K562 (cell line): Measurements from ENCODE around the gene FAAH. TPM values are rescaled to one million over a fixed set of nuclear protein-coding genes. Genes with fewer than 3 reads are reported as not detected.

ENCODE experiments used
- ATAC-seq: fragments of 200-7000 bp; cut with Tn5 transposase; 3 replicates; pipeline ENCODE4 v1.9.1; 2020; ENCODE audit warnings: moderate library complexity
- BruUV-seq: library from RNA; stranded (reverse); fragments of 400-500 nt; replicated peaks from 2 replicates; lab custom pipeline; 2021; lab: Mats Ljungman, UMichigan
- CTCF ChIA-PET: fragments of 300-600 bp; formaldehyde crosslinking; extraction: SDS; loops from one replicate; lab custom pipeline; 2021; ENCODE audit warnings: low intra/inter-chr PET ratio; lab: Yijun Ruan, JAX
- POLR2A ChIA-PET: fragments of 300-600, 350-650 bp; sonication (Branson Sonifier 250); formaldehyde crosslinking; extraction: SDS; loops from one replicate; lab custom pipeline; 2021; ENCODE audit warnings: antibody characterized with exemption, inconsistent platforms; lab: Yijun Ruan, JAX
- DNase-seq, 4 experiments: peaks; one replicate each; pipeline versions ENCODE4 v3.0.0 to v3.0.0-alpha.2; 2011 to 2018; ENCODE audit warnings: low spot score in 3 of 4, mixed read lengths in 3 of 4; ENCODE audit errors: extremely low read depth in 1 of 4
- FAIRE-seq: peaks from 2 replicates; lab custom pipeline; 2011; peaks lifted over from hg19 to GRCh38; lab: Jason Lieb, UNC
- H2AFZ ChIP-seq: 2 replicates; pipeline ENCODE4 v1.6.0; 2011; ENCODE audit warnings: low read depth, low read length, control low read depth, inconsistent platforms
- H3K27ac ChIP-seq: fragments of 200-600 bp; 3 replicates; pipeline ENCODE4 v1.8.0; 2011; ENCODE audit warnings: low read depth, mild to moderate bottlenecking, control low read depth, inconsistent platforms, low read length, moderate library complexity, mixed read lengths; ENCODE audit errors: extremely low read depth
- H3K27me3 ChIP-seq, 2 experiments: fragments of 300-600 bp in 1 of 2; 2 replicates in 1 of 2; 3 replicates in 1 of 2; pipeline versions ENCODE4 v1.6.0 to v1.8.0; 2011; ENCODE audit warnings: inconsistent platforms in 2 of 2, low read length in 2 of 2, mild to moderate bottlenecking in 1 of 2, mixed read lengths in 1 of 2, moderate library complexity in 1 of 2; ENCODE audit not compliant: control insufficient read depth in 2 of 2, insufficient read depth in 2 of 2
- H3K36me3 ChIP-seq: fragments of 300-600 bp; 3 replicates; pipeline ENCODE4 v1.8.0; 2011; ENCODE audit warnings: mild to moderate bottlenecking, low read length, inconsistent platforms; ENCODE audit not compliant: control insufficient read depth, insufficient read depth
- H3K4me1 ChIP-seq, 2 experiments: fragments of 200-600 bp in 1 of 2; replicated peaks in 1 of 2; 2 replicates in 1 of 2; 3 replicates in 1 of 2; pipeline versions ENCODE4 v1.5.1 to v1.8.0; 2011; ENCODE audit warnings: inconsistent platforms in 2 of 2, low read length in 2 of 2, mild to moderate bottlenecking in 1 of 2, mixed read lengths in 1 of 2, moderate library complexity in 1 of 2; ENCODE audit not compliant: control insufficient read depth in 2 of 2, insufficient read depth in 2 of 2
- H3K4me2 ChIP-seq: 2 replicates; pipeline ENCODE4 v1.6.1; 2011; ENCODE audit warnings: low read length, control low read depth, inconsistent platforms, mixed read lengths; ENCODE audit not compliant: insufficient read depth
- H3K4me3 ChIP-seq: fragments of 200-600 bp; sonication (generic), shearing (Covaris generic); 2 replicates; pipeline ENCODE4 v1.5.1; 2016; ENCODE audit warnings: control low read depth, inconsistent platforms
- H3K79me2 ChIP-seq: fragments of 200-600 bp; 3 replicates; pipeline ENCODE4 v1.8.0; 2011; ENCODE audit warnings: low read length, inconsistent platforms; ENCODE audit not compliant: control insufficient read depth, insufficient read depth
- H3K9ac ChIP-seq, 2 experiments: 2 replicates each; pipeline versions ENCODE4 v1.6.0 to v1.6.1; 2011; ENCODE audit warnings: low read depth in 2 of 2, low read length in 2 of 2, control low read depth in 1 of 2, inconsistent platforms in 1 of 2, mild to moderate bottlenecking in 1 of 2, mixed read lengths in 1 of 2; ENCODE audit not compliant: insufficient read depth in 1 of 2
- H3K9me1 ChIP-seq: one replicate; pipeline ENCODE4 v1.6.0; 2011; ENCODE audit warnings: inconsistent platforms, mild to moderate bottlenecking, low read length, moderate library complexity; ENCODE audit not compliant: control insufficient read depth, insufficient read depth
- H3K9me3 ChIP-seq: replicated peaks from 2 replicates; pipeline ENCODE4 v1.5.1; 2011; ENCODE audit warnings: low read depth, low read length, inconsistent platforms; ENCODE audit not compliant: control insufficient read depth, insufficient read depth
- H4K20me1 ChIP-seq: replicated peaks from 2 replicates; pipeline ENCODE4 v1.6.1; 2011; ENCODE audit warnings: low read length, inconsistent platforms, mixed read lengths; ENCODE audit not compliant: control insufficient read depth, insufficient read depth
- CBFA2T3 ChIP-seq: fragments of 450-650 bp; IDR thresholded peaks from 2 replicates; pipeline ENCODE4 v1.6.1; 2017
- GABPB1 ChIP-seq: sonication (generic); formaldehyde crosslinking; IDR thresholded peaks from 2 replicates; pipeline ENCODE4 v1.8.0; 2022; ENCODE audit warnings: mild to moderate bottlenecking, missing genetic modification reagents
- ZBTB40 ChIP-seq, 2 experiments: fragments of 450-650 bp in 1 of 2; sonication (generic) in 1 of 2; formaldehyde crosslinking in 1 of 2; IDR thresholded peaks; 2 replicates each; pipeline versions ENCODE4 v1.7.1 to v1.9.0; 2016 to 2022; ENCODE audit warnings: inconsistent platforms in 1 of 2, mild to moderate bottlenecking in 1 of 2, missing genetic modification reagents in 1 of 2
- whole genome bisulfite sequencing: fragments of 100-300 bp; shearing (Covaris generic); methylation state at CpG from one replicate; pipeline ENCODE4 v1.1.6; 2016; ENCODE audit warnings: low coverage, mixed read lengths; ENCODE audit not compliant: insufficient coverage; ENCODE audit errors: missing lambda C conversion rate; 5-methylcytosine and 5-hydroxymethylcytosine counted together
- in situ Hi-C: fragments of 300-500 bp; cut with MboI; formaldehyde crosslinking; loops from 4 replicates; pipeline ENCODE4 v1.15.0; 2018; ENCODE audit warnings: inconsistent platforms, mixed read lengths
- intact Hi-C: fragments of 100-400 bp; cut with micrococcal nuclease; formaldehyde crosslinking; loops from 2 replicates; pipeline ENCODE4 v1.14.2; 2022
- polyA plus RNA-seq, 8 experiments: library from polyadenylated mRNA; depleted of rRNA in 4 of 8; stranded (reverse) in 5 of 8; unstranded in 3 of 8; fragments of >200 nt; fragmentation: Nextera tagmentation in 2 of 8; fragmentation: Illumina TruSeq in 1 of 8; extraction: Ambion mirVana in 2 of 8; extraction: Trizol in 1 of 8; gene quantifications; 2 replicates each; pipeline versions ENCODE4 v1.2.1 to v1.2.3, GENCODE V29; 2011 to 2014; ENCODE audit warnings: inconsistent platforms in 1 of 8, missing spikeins in 1 of 8
- total RNA-seq, 7 experiments: library from RNA; depleted of rRNA in 6 of 7; stranded (reverse); fragments of >200 nt in 6 of 7; fragmentation: Illumina TruSeq in 2 of 7; extraction: Trizol in 2 of 7; gene quantifications; 2 replicates each; pipeline versions ENCODE4 v1.2.1 to v1.2.3, GENCODE V29; 2011 to 2021; ENCODE audit warnings: low replicate concordance in 1 of 7

The FAAH gene
- total and polyA plus RNA-seq, 9 of the 15 experiments (the other 6 are each of a cell fraction or from before 2014, with no cell fraction given), result 0.06 to 1.1 (median 0.32) TPM

GRCh38 chr1:46452931-46453325 is 58.8 kb downstream of the FAAH start:
- intact Hi-C loops (no loop called here), in situ Hi-C loops (no loop called here)
- Histone ChIP-seq H2AFZ (no peak overlapping the region), H3K36me3 (no peaks in the 10 kb centered on the region), H3K4me1 (peaks cover 17 to 44% of the 10 kb centered on the region in 2 experiments), H3K27ac (no peak overlapping the region), H3K9ac (peak overlapping the region in 1 of 2 experiments; percentile 64; a peak in 2 of 4 replicates), H4K20me1 (no peaks in the 10 kb centered on the region), H3K9me3 (no peaks in the 10 kb centered on the region), H3K79me2 (no peaks in the 10 kb centered on the region), H3K4me3 (no peak overlapping the region), H3K9me1 (no peaks in the 10 kb centered on the region), H3K27me3 (peaks cover 2 to 15% of the 10 kb centered on the region in 2 experiments; a peak in 3 of 5 replicates), H3K4me2 (no peak overlapping the region)
- 28% methylated on average over 11 of the region's 15 CpGs for WGBS
- ATAC-seq (peak; percentile 36), FAIRE-seq (no peak), DNase-seq (peak in 2 of 4 experiments; percentile 49 to 58)
- POLR2A ChIA-PET, result interaction anchor here (0.6 to 1.2 kb wide), 4 partner anchors 18 to 70 kb away, joined by 3 to 4 read pairs (median 3); no protein-coding TSS in a partner anchor
- CTCF ChIA-PET, result no interaction called here
- no peak for TF ChIP-seq ZBTB40 (IDR thresholded peaks at IDR 0.05)
- no peak for TF ChIP-seq ZBTB40 (CRISPR knock-in tag; IDR thresholded peaks at IDR 0.05)
- peak; percentile 16; the same call in 1 of the 2 replicates for TF ChIP-seq CBFA2T3
- no peak for TF ChIP-seq GABPB1 (CRISPR knock-in tag)
- BruUV-seq, result no TSS peak
